NK-92 (cell line): ENCODE results near the gene KLHL22.
"Not testable (repeated sequence)": the region's sequence is repeated elsewhere in the genome, so short reads cannot be mapped to it uniquely, and the experiment has no call there.

Experiments
- DNase-seq: peaks from one replicate; lab custom pipeline; 2025; ENCODE audit not compliant: unreplicated experiment; lab: John Stamatoyannopoulos, UW

Gene KLHL22

DNA sequence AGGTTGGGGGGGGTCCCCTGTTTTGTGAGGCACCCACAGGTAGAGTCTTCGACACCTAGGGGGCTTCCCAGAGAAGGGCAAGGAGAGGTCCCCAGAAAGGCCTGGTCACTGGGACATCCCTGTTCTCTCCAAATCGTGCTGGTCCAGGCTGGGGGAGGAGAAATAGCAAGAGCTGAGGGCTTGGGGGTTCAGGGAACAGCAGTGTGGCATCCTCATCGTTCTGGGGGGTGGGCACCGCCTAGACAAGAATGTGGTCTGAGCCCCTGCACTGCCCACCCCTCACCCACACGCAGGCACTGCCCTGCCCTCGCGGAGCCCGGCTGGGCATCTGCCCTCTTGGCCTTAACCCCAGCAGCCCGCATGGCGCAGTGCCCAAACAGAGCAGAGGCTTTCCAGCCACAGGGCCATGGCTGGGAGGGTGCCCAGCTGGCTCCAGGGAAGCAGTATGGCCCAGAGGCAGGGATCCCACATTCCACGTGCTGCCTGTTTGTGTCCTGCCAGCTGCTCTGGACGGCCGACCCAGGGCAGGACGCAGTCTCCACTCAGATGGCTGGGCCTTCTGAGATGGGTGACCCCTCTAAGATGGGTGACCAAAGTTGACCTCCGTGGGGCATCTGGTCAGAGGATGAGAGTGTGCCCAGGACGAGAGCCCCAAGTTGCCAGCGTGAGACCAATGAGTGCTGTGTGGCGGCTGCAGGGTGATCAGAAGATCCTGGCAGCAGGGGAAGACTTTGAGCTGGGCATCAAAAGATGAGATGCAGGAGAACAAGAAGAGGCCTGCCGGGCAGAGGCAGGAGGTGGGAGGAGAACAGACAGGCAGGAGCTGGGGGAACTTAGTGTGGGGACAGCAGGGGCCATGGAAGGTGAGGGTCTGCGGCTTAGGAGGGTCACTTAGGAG is 72.3 kb downstream of the KLHL22 start:
- DNase-seq: no peak

GRCh38 chr22:20422271-20423007 is 73.2 kb downstream of the KLHL22 start:
- no peak for DNase-seq

DNA sequence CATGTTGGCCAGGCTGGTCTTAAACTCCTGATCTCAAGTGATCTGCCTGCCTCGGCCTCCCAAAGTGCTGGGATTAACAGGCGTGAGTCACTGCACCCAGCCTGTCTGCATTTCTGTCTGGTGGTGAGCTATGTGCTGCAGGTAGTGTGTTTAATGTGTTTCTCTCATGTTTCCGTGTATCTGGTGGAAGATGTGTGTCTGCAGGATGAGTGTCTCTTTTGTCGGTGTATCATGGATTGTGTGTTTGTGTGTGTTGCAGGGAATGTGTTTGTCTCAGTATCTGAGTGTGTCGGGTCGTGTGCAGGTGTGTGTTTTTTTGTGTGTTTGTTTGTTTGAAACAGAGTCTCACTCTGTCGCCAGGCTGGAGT is 74.1 kb downstream of the KLHL22 start:
- no peak for DNase-seq

- no peak for DNase-seq
Measured at GRCh38 chr22:20420157-20420842, 75.3 kb downstream of the KLHL22 start.

DNA sequence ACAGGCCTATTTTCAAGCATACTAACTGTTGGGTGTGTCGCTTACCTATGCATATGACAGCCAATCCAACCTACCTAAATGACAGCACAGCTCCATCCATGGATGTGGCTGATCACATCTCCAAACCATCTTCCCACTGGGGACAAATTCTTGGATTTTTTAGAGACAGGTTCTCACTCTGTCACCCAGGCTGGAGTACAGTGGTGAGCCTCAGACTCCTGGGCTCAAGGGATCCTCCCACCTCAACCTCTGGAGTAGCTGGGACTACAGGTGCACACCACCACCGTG is 76.0 kb downstream of the KLHL22 start:
- DNase-seq: no peak

DNA sequence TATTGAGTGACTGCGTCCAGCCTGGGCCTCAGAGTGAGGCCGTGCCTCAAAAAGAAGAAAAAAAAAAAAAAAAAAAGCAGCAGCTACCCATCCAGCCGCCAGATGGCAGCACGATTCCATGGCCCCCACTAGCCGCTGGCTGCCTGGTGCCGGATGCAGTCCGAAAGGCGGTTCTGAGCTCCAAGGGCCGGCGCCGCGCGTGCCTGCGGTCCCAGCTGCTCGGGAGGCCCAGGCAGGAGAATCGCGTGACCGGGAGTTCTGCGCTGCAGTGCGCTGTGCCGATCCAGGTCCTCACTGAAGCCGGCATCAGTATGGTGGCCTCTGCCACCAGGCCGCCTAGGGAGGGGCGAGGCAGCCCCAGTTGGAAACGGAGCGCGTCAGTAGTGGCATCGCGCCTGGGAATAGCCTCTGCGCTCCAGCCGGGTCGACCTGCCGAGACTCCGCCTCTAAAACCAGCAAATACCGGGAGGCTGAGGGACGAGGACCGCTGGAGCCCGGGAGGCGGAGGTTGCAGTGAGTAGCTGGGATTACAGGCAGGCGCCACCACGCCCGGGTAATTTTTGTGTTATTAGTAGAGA is 77.3 kb downstream of the KLHL22 start:
- no peak for DNase-seq

DNA sequence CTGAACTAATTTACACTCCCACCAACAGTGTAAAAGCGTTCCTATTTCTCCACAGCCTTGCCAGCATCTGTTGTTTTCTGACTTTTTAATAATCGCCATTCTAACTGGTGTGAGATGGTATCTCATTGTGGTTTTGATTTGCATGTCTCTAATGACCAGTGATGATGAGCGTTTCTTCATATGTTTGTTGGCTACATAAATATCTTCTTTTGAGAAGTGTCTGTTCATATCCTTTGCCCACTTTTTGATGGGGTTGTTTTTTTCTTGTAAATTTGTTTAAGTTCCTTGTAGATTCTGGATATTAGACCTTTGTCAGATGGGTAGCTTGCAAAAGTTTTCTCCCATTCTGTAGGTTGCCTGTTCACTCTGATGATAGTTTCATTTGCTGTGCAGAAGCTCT is 79.9 kb downstream of the KLHL22 start:
- not testable (repeated sequence) for DNase-seq

- not testable (repeated sequence) for DNase-seq
Measured at GRCh38 chr22:20415241-20415640, 80.4 kb downstream of the KLHL22 start.

DNA sequence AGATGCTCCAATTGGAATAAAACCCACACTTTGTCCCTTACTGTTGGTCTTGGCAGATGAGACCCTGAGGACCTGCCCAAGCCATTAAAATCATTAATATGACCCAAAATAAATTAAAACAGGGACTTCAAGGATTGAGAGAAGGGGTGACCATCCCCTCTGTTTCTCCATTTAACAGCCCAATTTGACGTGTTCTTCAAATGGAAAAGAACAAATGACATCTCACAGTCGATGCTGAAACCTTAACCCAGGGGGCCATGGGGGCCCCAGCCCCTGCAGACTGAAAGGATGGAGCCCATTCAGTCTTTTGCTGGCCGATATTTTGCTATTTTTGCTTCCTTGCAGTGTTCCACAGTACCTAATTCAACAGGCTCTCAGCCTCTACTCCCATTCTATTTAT is 81.1 kb downstream of the KLHL22 start:
- DNase-seq: no peak

DNA sequence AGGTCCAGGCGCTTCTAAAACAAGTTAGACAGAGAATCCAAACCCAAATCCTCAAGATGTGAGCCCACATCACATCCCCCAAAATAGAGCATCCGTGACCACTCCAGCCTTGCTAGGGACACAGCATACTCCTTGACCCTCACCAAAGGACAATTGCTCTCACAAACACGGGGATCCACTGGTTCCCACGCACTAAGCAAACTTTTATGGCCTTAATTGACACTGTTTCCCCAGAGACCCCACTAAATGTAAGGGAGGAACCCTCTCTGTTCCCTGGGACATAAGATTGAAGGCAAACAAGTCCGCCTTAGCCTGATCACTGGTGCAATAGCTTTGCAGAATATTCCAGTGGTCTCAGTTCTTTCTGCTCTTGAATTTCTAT is 81.5 kb downstream of the KLHL22 start:
- no peak for DNase-seq

DNA sequence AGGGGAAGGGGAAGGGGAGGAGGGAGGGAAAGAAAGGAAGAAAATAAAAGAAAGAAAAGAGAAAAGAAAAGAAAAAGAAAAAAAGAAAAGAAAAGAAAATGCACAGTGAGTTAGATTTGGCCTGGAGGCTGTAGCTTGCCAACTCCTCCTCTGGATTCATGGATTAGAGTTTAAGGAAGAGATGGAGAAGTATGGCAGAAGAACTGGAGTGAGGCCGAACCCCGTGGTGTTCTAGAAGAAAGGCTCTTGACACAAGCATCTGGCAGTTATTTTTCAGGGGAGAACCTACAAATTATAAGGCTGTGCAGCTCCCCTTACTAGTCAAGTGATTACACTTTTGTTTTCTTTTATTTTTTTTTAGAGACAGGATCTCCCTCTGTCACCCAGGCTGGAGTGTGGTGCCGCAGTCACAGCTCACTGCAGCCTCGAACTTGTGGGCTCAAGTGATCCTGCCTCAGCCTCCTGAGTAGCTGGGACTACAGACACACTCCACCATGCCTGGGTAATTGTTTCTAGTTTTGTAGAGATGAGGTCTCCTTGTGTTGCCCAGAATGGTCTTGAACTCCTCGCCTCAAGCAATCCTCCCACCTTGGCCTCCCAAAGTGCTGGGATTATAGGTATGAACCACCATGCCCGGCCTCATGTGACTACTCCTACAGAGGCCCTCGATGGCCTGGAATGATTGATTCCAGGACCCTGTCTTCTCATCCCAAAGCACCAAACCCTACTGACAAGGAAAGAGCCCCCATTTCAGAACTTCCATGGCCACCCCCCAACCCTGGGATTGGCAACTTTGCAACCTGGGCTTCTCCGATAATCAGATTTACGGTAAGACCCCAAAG is 82.2 kb downstream of the KLHL22 start:
- no peak for DNase-seq

GRCh38 chr22:20412474-20413216 is 83.0 kb downstream of the KLHL22 start:
- no peak for DNase-seq

- not testable (repeated sequence) for DNase-seq
Measured at GRCh38 chr22:20409385-20409784, 86.2 kb downstream of the KLHL22 start.

- DNase-seq: no peak
Measured at GRCh38 chr22:20408891-20409290, 86.7 kb downstream of the KLHL22 start.

DNA sequence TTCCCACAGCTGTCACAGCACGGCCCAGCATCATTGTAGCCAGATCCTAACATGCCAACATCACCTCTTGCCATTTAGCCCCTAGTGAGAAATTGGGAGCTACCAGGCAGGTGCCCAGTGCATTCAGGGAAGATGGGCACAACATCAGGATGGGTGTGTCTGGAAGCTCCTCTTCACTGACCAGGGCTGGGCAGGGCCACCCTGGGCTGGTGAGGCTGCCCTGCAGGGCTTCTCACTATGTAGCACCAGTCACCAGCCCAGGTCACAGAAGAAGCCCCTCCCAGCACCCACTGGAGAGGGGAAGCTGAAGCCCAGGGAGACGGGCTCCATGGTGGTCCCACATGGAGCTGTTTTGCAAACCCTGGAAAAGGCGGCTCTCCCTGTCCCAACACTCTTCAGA is 87.8 kb downstream of the KLHL22 start:
- DNase-seq: no peak

DNA sequence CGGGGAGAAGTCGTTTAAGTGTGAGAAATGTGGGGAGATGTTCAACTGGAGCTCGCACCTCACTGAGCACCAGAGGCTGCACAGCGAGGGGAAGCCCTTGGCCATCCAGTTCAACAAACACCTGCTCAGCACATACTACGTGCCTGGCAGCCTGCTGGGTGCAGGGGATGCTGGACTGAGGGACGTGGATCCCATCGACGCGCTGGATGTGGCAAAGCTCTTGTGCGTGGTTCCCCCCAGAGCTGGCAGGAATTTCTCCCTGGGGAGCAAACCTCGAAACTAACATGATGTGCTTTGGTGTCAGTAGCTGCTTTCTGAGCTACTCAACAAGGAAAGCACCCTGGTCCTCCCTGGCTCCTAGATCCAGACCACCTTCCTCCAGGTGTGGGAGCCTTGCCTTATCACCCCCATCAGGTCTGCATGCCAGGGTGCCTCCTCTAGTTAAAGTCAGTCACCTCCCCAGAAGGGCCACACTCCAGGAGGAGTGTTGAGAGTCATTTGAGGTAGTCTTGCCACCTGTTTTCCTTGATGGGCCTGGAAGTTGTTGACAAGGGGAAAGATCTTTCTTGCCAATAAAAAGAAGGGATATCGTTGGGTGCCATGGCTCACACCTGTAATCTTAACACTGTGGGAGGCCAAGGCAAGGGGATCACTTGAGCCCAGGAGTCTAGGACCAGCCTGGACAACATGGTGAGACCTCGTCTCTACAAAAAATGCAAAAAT is 88.7 kb downstream of the KLHL22 start:
- no peak for DNase-seq

GRCh38 chr22:20405931-20406685 is 89.5 kb downstream of the KLHL22 start:
- DNase-seq: no peak

- no peak for DNase-seq
Measured at GRCh38 chr22:20405291-20405930, 90.2 kb downstream of the KLHL22 start.
